GM12891 (cell line): ENCODE results near the gene KIF4B.
"Not testable (repeated sequence)": the region's sequence is repeated elsewhere in the genome, so short reads cannot be mapped to it uniquely, and the experiment has no call there.

Source experiments
- DNase-seq: peaks from one replicate; pipeline ENCODE4 v3.0.0; 2011; ENCODE audit warnings: low spot score; ENCODE audit not compliant: insufficient read length
- FAIRE-seq: peaks from 2 replicates; lab custom pipeline; 2011; peaks lifted over from hg19 to GRCh38; lab: Jason Lieb, UNC
- PAX5 ChIP-seq: IDR thresholded peaks from 2 replicates; pipeline ENCODE4 v1.6.1; 2011; ENCODE audit warnings: low read length, moderate library complexity, mild to moderate bottlenecking; ENCODE audit not compliant: insufficient read depth, severe bottlenecking
- POLR2A ChIP-seq: IDR thresholded peaks from 2 replicates; pipeline ENCODE4 v1.6.1; 2011; ENCODE audit warnings: low read depth, low read length, control low read depth
- POLR2AphosphoS5 ChIP-seq: IDR thresholded peaks from 2 replicates; pipeline ENCODE4 v1.6.1; 2011; ENCODE audit warnings: low read depth, low read length, control low read depth
- POU2F2 ChIP-seq: IDR thresholded peaks from 2 replicates; pipeline ENCODE4 v1.6.1; 2011; ENCODE audit warnings: low read depth, mild to moderate bottlenecking, control low read depth, low read length, moderate library complexity
- SPI1 ChIP-seq: IDR thresholded peaks from 2 replicates; pipeline ENCODE4 v1.6.1; 2011; ENCODE audit warnings: low read depth, low read length, control low read depth
- TAF1 ChIP-seq: IDR thresholded peaks from 2 replicates; pipeline ENCODE4 v1.6.1; 2011; ENCODE audit warnings: low read depth, low read length, control low read depth

KIF4B gene

DNA sequence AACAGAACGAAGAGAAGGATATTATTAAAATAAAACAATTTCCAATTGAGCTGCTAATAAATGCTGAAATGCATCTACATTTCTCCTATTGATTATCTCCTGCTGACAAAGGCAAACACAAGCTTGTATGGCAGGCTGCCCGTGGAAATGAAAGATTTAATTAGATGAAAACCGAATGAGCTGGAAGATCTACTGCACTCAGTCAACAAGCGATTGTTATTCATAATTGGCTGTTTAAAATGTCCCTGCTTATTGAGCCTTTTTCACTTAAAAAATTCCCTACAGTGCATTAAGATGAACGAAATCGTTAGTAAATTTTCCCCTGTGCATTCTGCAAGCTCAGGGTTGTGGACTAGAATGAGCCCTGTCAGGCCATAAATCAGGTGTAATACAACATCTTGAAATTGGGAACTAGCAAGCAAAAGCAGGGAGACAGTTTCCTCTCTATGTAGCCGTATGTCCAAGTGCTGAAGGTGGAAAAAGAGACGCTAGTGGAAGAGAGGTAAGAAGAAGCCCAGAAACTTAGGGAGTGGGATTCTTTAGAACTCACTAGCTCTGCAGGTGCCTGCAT, 28.5 kb upstream of the KIF4B start:
- TF ChIP-seq PAX5 = no peak
- TF ChIP-seq POU2F2 = no peak
- no peak for TF ChIP-seq SPI1
- TF ChIP-seq TAF1 = no peak
- TF ChIP-seq POLR2A = no peak
- no peak for TF ChIP-seq POLR2AphosphoS5
- FAIRE-seq = no peak
- DNase-seq = no peak

DNA sequence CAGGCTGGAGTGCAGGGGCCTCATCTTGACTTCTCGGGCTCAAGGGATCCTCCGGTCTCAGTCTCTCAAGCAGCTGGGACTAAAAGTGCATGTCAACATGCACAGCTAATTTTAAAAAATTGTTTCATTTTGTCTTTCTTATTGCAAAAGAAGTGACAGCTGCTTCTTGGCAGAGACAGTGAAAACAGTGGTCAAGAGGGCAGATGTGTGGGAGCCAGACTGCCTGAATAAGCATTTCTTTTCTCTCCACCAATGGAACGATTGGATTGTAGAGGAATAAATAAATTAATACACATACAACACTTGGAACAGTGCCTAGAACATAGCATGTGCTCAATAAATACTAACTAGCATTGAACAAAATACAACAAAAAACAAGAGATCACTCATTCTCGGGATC, 27.4 kb upstream of the KIF4B start:
- DNase-seq (no peak), FAIRE-seq (no peak)
- TF ChIP-seq TAF1 = no peak
- TF ChIP-seq POLR2AphosphoS5 = no peak

DNA sequence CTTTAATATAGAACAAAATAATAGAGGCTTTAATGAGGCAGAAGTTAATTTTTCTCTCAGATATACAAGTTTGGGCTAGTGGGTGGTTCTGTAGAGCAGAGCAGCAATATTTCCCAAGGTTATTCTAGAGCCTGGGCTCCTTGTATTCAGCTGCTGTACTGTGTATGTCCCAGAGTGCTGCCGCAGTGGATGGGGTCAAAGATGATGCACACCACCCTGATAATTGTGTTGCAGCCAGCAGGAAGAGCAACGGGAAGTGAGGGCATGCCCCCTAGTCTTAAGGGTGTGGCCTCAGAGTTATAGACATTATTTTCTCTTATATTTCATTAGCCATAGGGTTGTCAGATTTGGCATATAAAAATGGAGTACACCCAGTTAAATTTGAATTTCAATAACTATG, 23.9 kb upstream of the KIF4B start:
- no peak for TF ChIP-seq SPI1
- TF ChIP-seq POLR2A = no peak
- TF ChIP-seq TAF1 = no peak
- TF ChIP-seq POLR2AphosphoS5 = no peak
- no peak for TF ChIP-seq POU2F2
- TF ChIP-seq PAX5 = no peak
- DNase-seq (no peak), FAIRE-seq (no peak)

DNA sequence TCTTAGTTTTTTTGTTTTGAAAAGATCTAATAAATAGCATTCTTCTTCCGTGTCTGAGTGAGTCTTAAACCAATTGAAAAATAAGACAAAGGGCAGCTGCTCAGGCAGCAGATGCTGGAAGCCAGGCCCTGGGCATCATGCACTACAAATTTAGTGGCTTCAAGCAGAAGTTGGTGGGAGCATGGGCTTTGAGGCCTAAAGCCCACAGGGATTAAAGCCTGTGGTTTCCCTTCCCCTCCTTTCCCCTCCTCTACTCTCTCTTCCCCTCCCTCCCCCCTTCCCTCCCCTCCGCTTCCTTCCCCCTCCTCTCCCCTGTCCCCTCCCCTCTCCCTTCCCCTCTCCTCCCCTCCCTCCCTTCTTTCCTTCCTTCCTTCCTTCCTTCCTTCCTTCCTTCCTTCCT, 20.1 kb upstream of the KIF4B start:
- FAIRE-seq = no peak
- TF ChIP-seq POLR2A = no peak
- no peak for TF ChIP-seq PAX5
- TF ChIP-seq POU2F2 = no peak
- TF ChIP-seq POLR2AphosphoS5 = no peak
- TF ChIP-seq TAF1 = no peak
- TF ChIP-seq SPI1 = no peak
- DNase-seq = no peak

DNA sequence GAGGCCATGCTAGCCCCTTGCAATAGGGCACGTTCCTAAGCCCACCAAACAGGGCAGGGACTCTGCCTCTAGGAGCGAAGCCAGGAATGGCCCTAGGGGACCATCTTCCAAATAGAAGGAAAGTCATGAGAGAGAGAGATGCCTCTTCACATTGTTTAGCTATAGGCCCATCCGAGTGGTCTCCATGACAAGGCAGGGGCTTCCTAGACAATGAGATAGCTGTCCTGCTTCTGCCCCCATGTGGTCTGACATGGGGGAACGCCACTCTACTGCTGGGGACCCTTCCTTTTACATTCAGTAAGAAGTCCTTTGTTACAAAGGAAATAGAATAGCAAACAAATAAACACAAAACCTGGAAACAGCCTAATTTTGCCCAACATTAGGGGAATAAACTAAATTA, 17.9 kb upstream of the KIF4B start:
- no peak for FAIRE-seq
- DNase-seq = no peak
- no peak for TF ChIP-seq PAX5
- no peak for TF ChIP-seq POU2F2
- no peak for TF ChIP-seq POLR2A

DNA sequence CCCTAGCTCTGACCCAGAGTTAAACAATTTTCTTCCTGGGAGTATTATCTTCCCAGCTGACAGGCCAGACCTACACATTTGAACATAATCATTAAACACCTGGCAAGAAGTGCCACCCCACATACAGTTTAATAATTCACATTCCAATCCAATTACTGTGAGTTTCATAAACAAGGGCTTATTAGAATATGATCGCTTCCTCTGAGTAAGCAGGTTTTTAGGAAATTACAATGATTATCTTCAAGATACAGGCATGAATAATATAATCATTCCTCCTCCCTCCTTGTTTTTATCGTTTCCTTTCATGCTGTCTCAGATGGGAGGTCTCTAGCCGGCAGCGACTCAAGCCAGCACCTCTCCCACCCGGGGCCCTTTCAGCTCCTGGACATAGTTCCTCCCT, 15.8 kb upstream of the KIF4B start:
- FAIRE-seq (no peak), DNase-seq (no peak)
- TF ChIP-seq POLR2A (no peak), POU2F2 (no peak), TAF1 (no peak), PAX5 (no peak), SPI1 (no peak), POLR2AphosphoS5 (no peak)

DNA sequence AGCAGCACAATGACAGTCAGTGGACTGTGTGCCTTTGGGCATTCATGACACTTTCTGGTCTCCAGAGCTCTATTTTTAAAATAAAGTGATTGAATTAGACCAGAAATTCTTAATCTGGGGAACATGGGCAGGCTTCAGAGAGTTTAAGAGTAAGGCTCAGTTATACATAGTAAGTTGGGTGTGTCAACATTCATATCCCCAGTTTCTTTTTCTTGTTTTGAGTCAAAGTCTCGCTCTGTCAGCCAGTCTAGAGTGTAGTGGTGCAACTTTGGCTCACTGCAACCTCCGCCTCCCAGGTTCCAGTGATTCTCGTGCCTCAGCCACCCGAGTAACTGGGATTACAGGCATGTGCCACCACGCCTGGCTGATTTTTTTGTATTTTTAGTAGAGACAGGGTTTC, 13.7 kb upstream of the KIF4B start:
- no peak for TF ChIP-seq TAF1
- DNase-seq (no peak), FAIRE-seq (no peak)

DNA sequence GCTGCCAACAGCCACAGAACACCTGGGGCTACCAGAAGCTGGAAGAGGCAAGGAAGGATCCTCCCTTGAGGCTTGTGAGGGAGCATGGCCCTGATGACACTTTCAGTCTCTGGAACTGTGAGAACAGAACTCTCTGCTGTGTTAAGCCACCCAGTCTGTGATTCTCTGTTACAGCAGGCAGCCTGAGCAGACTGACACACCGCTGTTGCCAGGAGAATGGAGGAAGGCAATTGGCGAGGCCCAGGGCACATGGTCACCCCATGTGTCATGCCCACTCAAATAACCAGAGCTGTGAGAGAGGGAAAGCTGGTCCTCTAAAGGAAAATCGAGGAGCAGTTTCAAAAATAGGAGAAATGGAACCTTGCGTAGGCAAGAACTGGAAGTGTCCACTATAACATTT, 12.0 kb upstream of the KIF4B start:
- TF ChIP-seq POLR2AphosphoS5 (no peak), PAX5 (no peak)

DNA sequence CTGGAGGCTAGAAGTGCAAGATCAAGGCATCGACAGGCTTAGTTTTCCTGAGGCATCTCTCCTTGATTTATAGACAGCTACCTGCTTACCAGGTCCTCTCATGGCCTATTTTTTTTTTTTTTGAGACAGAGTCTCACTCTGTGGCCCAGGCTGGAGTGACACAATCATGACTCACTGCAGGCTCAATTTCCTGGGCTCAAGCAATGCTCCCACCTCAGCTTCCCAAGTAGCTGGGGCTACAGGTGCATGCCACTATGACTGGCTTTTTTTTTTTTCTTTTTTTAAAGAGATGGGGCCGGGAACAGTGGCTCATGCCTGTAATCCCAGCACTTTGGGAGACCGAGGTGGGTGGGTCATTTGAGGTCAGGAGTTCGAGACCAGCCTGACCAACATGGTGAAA, 10.8 kb upstream of the KIF4B start:
- not testable (repeated sequence) for FAIRE-seq, DNase-seq

More for the DNA sequence above, 12.0 kb upstream of the KIF4B start:
- no peak for DNase-seq
- no peak for FAIRE-seq

DNA sequence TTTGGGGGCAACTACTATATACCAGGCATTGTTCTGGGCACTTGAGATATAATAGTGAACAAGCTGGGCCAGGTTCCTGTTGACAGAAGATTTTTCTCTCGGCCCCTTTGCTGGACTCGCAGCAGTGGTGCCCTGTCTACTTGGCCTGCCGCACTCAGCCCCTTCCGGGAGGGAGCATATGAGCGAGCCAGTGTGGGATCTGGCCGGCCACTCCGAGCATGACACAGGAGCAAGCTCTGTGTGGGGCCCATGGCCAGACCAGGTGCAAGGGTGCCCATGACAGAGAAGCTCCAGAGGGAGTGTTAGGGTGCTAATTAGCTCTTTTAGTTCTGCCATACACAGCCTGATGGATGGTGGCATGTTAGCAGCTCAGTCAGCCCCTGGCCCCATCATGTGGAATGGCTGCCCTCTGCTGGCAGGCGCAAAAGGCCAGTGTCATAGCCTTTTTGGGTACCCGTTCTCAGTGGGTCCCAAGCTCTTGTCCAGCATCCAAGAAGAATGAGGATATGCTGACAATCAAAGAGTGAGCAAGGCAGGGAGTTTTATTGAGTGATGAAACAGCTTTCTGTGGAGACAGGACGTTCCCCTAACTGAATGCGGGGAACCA, 9.3 kb upstream of the KIF4B start:
- FAIRE-seq (no peak), DNase-seq (no peak)
- no peak for TF ChIP-seq POLR2A
- no peak for TF ChIP-seq POU2F2
- no peak for TF ChIP-seq SPI1
- TF ChIP-seq PAX5 = no peak
- TF ChIP-seq POLR2AphosphoS5 = no peak
- no peak for TF ChIP-seq TAF1

DNA sequence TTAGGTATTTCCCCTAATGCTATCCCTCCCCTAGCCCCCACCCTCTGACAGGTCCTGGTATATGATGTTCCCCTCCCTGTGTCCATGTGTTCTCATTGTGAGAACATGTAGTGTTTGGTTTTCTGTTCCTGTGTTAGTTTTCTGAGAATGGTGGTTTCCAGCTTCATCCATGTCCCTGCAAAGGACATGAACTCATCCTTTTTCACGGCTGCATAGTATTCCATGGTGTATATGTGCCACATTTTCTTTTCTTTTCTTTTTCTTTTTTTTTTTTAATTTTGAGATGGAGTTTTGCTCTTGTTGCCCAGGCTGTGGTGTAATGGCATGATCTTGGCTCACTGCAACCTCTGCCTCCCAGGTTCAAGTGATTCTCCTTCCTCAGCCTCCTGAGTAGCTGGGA, 7.3 kb upstream of the KIF4B start:
- DNase-seq, FAIRE-seq: not testable (repeated sequence)

DNA sequence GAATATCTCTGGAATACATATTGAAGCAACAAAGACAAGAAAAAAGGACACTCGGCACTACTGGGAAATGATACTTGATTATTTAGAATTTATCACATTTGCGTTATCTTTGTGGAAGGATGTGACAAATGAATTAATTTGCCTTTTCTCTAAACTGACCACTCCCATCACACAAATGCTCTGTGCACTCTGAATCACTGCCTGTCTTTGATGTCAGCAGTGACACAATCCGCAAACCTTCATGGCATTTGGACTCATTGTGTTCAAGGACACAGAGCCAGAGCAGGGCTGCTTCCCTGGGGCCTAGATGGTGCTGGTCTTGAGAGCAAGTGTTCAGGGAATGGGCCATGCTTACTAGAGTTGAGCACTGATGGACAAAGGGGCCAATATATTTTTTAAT, 4.9 kb upstream of the KIF4B start:
- DNase-seq (no peak), FAIRE-seq (no peak)
- TF ChIP-seq POLR2A (no peak), PAX5 (no peak), POLR2AphosphoS5 (no peak), SPI1 (no peak), POU2F2 (no peak), TAF1 (no peak)
